Lower leg skin (tissue), 3 donors: ENCODE measurements around the gene MCM3AP.

Experiments used
- POLR2A ChIP-seq, 2 donors: fragments of 450-650 bp; IDR thresholded peaks; one replicate each; pipeline ENCODE4 v1.6.1; 2016 to 2017; ENCODE audit warnings: antibody characterized with exemption in 2 of 2, mild to moderate bottlenecking in 1 of 2, moderate library complexity in 1 of 2
- TF ChIP-seq, protein P1 (sequence below), 3 donors: fragments of 450-650 bp; IDR thresholded peaks; one replicate each; pipeline ENCODE4 v1.5.1; 2016; ENCODE audit warnings: antibody characterized with exemption in 3 of 3, mild to moderate bottlenecking in 3 of 3, moderate library complexity in 2 of 3

DNA sequence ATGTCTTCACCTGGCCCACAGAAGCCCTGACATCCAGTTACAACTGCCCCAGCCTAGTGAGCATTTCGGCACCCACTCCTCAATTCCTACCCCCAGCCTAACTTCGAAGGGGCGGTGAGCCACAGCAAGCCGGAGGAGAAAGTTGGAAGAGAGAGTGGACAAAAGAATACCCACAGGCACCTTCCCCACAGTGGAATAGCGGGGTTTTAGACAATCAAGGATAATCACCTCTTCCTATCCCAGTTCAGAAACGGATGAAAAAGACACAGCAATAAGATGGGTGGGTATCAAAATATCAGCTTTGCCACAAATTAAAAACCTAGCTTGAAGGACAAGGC lies 55.5 kb downstream of the MCM3AP start:
- TF ChIP-seq, protein P1, sequence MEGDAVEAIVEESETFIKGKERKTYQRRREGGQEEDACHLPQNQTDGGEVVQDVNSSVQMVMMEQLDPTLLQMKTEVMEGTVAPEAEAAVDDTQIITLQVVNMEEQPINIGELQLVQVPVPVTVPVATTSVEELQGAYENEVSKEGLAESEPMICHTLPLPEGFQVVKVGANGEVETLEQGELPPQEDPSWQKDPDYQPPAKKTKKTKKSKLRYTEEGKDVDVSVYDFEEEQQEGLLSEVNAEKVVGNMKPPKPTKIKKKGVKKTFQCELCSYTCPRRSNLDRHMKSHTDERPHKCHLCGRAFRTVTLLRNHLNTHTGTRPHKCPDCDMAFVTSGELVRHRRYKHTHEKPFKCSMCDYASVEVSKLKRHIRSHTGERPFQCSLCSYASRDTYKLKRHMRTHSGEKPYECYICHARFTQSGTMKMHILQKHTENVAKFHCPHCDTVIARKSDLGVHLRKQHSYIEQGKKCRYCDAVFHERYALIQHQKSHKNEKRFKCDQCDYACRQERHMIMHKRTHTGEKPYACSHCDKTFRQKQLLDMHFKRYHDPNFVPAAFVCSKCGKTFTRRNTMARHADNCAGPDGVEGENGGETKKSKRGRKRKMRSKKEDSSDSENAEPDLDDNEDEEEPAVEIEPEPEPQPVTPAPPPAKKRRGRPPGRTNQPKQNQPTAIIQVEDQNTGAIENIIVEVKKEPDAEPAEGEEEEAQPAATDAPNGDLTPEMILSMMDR (IDR thresholded peaks at IDR 0.05), result no peak
- no peak for TF ChIP-seq POLR2A (IDR thresholded peaks at IDR 0.05)
